ENCODE results near the gene CFTR. TPM values are rescaled to one million over a fixed set of nuclear protein-coding genes. Genes with fewer than 3 reads are reported as not detected.

CFTR gene
- total and polyA plus RNA-seq, 3 donors from 2014 or later = 5.1 to 6.9 (median 5.1) TPM

- no peak overlapping the region for H3K4me3 ChIP-seq
Measured at GRCh38 chr7:117582219-117582704, 102.4 kb downstream of the CFTR start.

GRCh38 chr7:117587931-117588330 is 108.1 kb downstream of the CFTR start:
- no peak for TF ChIP-seq CTCF (IDR thresholded peaks at IDR 0.05)
- no peak for TF ChIP-seq POLR2A (IDR thresholded peaks at IDR 0.05)
- no peaks in the 10 kb centered on the region for H3K9me3 ChIP-seq
- 91 to 92% methylated on average over 1 of the region's 1 CpG for WGBS, 2 donors
- H3K36me3 ChIP-seq (ENCODE audit: low read depth, missing control alignments) = no peaks in the 10 kb centered on the region
- H3K4me1 ChIP-seq = no peaks in the 10 kb centered on the region
- intact Hi-C loops (cut with DNase I; ENCODE audit: low total_unique reads) = no loop called here
- DNase-seq = no peak
- no peaks in the 10 kb centered on the region for H3K27me3 ChIP-seq
- no peak overlapping the region for H3K4me3 ChIP-seq
- H3K27ac ChIP-seq = no peak overlapping the region

More at GRCh38 chr7:117582219-117582704, 102.4 kb downstream of the CFTR start:
- intact Hi-C loops (cut with DNase I; ENCODE audit: low total_unique reads) = no loop called here
- Histone ChIP-seq H3K4me1 (no peaks in the 10 kb centered on the region), H3K27me3 (no peaks in the 10 kb centered on the region), H3K36me3 (ENCODE audit: low read depth, missing control alignments) (no peaks in the 10 kb centered on the region), H3K9me3 (no peaks in the 10 kb centered on the region), H3K27ac (no peak overlapping the region)
- TF ChIP-seq CTCF (IDR thresholded peaks at IDR 0.05) (no peak), POLR2A (IDR thresholded peaks at IDR 0.05) (no peak)
- peak; percentile 18 for DNase-seq
- 35 to 50% methylated on average over 1 of the region's 1 CpG for WGBS, 2 donors

- Histone ChIP-seq H3K27ac (no peak overlapping the region), H3K4me1 (no peaks in the 10 kb centered on the region), H3K9me3 (no peaks in the 10 kb centered on the region), H3K27me3 (no peaks in the 10 kb centered on the region), H3K4me3 (no peak overlapping the region), H3K36me3 (ENCODE audit: low read depth, missing control alignments) (no peaks in the 10 kb centered on the region)
- TF ChIP-seq CTCF (IDR thresholded peaks at IDR 0.05) = no peak
- TF ChIP-seq POLR2A (IDR thresholded peaks at IDR 0.05) = no peak
- intact Hi-C loops (cut with DNase I; ENCODE audit: low total_unique reads) = no loop called here
- no peak for DNase-seq
- WGBS, 2 donors = 9 to 24% methylated on average over 1 of the region's 1 CpG
Measured at GRCh38 chr7:117588352-117588794, 108.5 kb downstream of the CFTR start.

GRCh38 chr7:117590191-117590590 is 110.4 kb downstream of the CFTR start:
- no peaks in the 10 kb centered on the region for H3K9me3 ChIP-seq
- intact Hi-C loops (cut with DNase I; ENCODE audit: low total_unique reads) = no loop called here
- DNase-seq = no peak
- H3K4me3 ChIP-seq = no peak overlapping the region
- no peak overlapping the region for H3K27ac ChIP-seq
- no peaks in the 10 kb centered on the region for H3K27me3 ChIP-seq
- H3K36me3 ChIP-seq (ENCODE audit: low read depth, missing control alignments) = no peaks in the 10 kb centered on the region
- WGBS, 2 donors = 100% methylated on average over 1 of the region's 1 CpG
- TF ChIP-seq CTCF (IDR thresholded peaks at IDR 0.05) = no peak
- TF ChIP-seq POLR2A (IDR thresholded peaks at IDR 0.05) = no peak
- H3K4me1 ChIP-seq = no peaks in the 10 kb centered on the region

GRCh38 chr7:117592011-117592635 is 112.3 kb downstream of the CFTR start:
- Histone ChIP-seq H3K4me1 (no peaks in the 10 kb centered on the region), H3K27ac (no peak overlapping the region), H3K9me3 (no peaks in the 10 kb centered on the region), H3K36me3 (ENCODE audit: low read depth, missing control alignments) (no peaks in the 10 kb centered on the region), H3K27me3 (no peaks in the 10 kb centered on the region), H3K4me3 (no peak overlapping the region)
- TF ChIP-seq POLR2A (IDR thresholded peaks at IDR 0.05) = no peak
- TF ChIP-seq CTCF (IDR thresholded peaks at IDR 0.05) = no peak
- DNase-seq = no peak
- WGBS, 2 donors = 64 to 72% methylated on average over 11 of the region's 11 CpGs
- intact Hi-C loops (cut with DNase I; ENCODE audit: low total_unique reads) = no loop called here
